Measurements from ENCODE around the gene SPTLC3.

The SPTLC3 gene

GRCh38 chr20:13139459-13140150, 130.8 kb downstream of the SPTLC3 start:
- no peak overlapping the region for H3K27ac Mint-ChIP-seq
- peaks cover 0 to 9% of the 10 kb centered on the region in 2 donors for H3K27me3 Mint-ChIP-seq
- no peaks in the 10 kb centered on the region for H3K36me3 Mint-ChIP-seq
- H3K9me3 Mint-ChIP-seq, result no peaks in the 10 kb centered on the region
- DNase-seq, result no peak
- no peak for ATAC-seq (replicated peaks)
- H3K4me1 Mint-ChIP-seq, result no peaks in the 10 kb centered on the region
- no peak overlapping the region for H3K4me3 Mint-ChIP-seq

- DNase-seq, result no peak
- no peaks in the 10 kb centered on the region for H3K4me1 Mint-ChIP-seq
- H3K27ac Mint-ChIP-seq, result no peak overlapping the region
- H3K4me3 Mint-ChIP-seq, result no peak overlapping the region
- no peaks in the 10 kb centered on the region for H3K36me3 Mint-ChIP-seq
- H3K9me3 Mint-ChIP-seq, result no peaks in the 10 kb centered on the region
- peaks cover 0 to 9% of the 10 kb centered on the region in 2 donors for H3K27me3 Mint-ChIP-seq
- no peak for ATAC-seq (replicated peaks)
Observed at GRCh38 chr20:13140201-13140600, 131.4 kb downstream of the SPTLC3 start.

- Mint-ChIP-seq H3K4me1 (no peaks in the 10 kb centered on the region), H3K27me3 (peaks cover 0 to 9% of the 10 kb centered on the region in 2 donors), H3K36me3 (no peaks in the 10 kb centered on the region), H3K27ac (no peak overlapping the region), H3K9me3 (no peaks in the 10 kb centered on the region), H3K4me3 (no peak overlapping the region)
- ATAC-seq (replicated peaks) (no peak), DNase-seq (no peak)
Observed at GRCh38 chr20:13140775-13141174, 132.0 kb downstream of the SPTLC3 start.

GRCh38 chr20:13141546-13141945, 132.8 kb downstream of the SPTLC3 start:
- H3K9me3 Mint-ChIP-seq, result no peaks in the 10 kb centered on the region
- H3K36me3 Mint-ChIP-seq, result no peaks in the 10 kb centered on the region
- H3K4me3 Mint-ChIP-seq, result no peak overlapping the region
- H3K27me3 Mint-ChIP-seq, result peaks cover 0 to 9% of the 10 kb centered on the region in 2 donors
- ATAC-seq (replicated peaks) (no peak), DNase-seq (no peak)
- H3K4me1 Mint-ChIP-seq, result no peaks in the 10 kb centered on the region
- no peak overlapping the region for H3K27ac Mint-ChIP-seq

- ATAC-seq (replicated peaks) (no peak), DNase-seq (no peak)
- H3K36me3 Mint-ChIP-seq, result no peaks in the 10 kb centered on the region
- no peaks in the 10 kb centered on the region for H3K9me3 Mint-ChIP-seq
- H3K4me3 Mint-ChIP-seq, result no peak overlapping the region
- peaks cover 0 to 9% of the 10 kb centered on the region in 2 donors for H3K27me3 Mint-ChIP-seq
- H3K4me1 Mint-ChIP-seq, result no peaks in the 10 kb centered on the region
- no peak overlapping the region for H3K27ac Mint-ChIP-seq
Observed at GRCh38 chr20:13142143-13142542, 133.4 kb downstream of the SPTLC3 start.

GRCh38 chr20:13147071-13147963, 138.5 kb downstream of the SPTLC3 start:
- DNase-seq (no peak), ATAC-seq (replicated peaks) (no peak)
- Mint-ChIP-seq H3K36me3 (no peaks in the 10 kb centered on the region), H3K27ac (no peak overlapping the region), H3K27me3 (peaks cover 0 to 5% of the 10 kb centered on the region in 2 donors), H3K9me3 (no peaks in the 10 kb centered on the region), H3K4me1 (no peaks in the 10 kb centered on the region), H3K4me3 (no peak overlapping the region)

- no peaks in the 10 kb centered on the region for H3K9me3 Mint-ChIP-seq
- no peak overlapping the region for H3K27ac Mint-ChIP-seq
- ATAC-seq (replicated peaks) (no peak), DNase-seq (no peak)
- H3K36me3 Mint-ChIP-seq, result no peaks in the 10 kb centered on the region
- H3K27me3 Mint-ChIP-seq, result peaks cover 0 to 5% of the 10 kb centered on the region in 2 donors
- no peak overlapping the region for H3K4me3 Mint-ChIP-seq
- H3K4me1 Mint-ChIP-seq, result no peaks in the 10 kb centered on the region
Observed at GRCh38 chr20:13147971-13148370, 139.2 kb downstream of the SPTLC3 start.

- Mint-ChIP-seq H3K27ac (no peak overlapping the region), H3K36me3 (no peaks in the 10 kb centered on the region), H3K9me3 (no peaks in the 10 kb centered on the region), H3K27me3 (peaks cover 0 to 5% of the 10 kb centered on the region in 2 donors), H3K4me3 (no peak overlapping the region), H3K4me1 (no peaks in the 10 kb centered on the region)
- DNase-seq (no peak), ATAC-seq (replicated peaks) (no peak)
Observed at GRCh38 chr20:13148402-13148801, 139.6 kb downstream of the SPTLC3 start.

- H3K36me3 Mint-ChIP-seq, result no peaks in the 10 kb centered on the region
- DNase-seq (no peak), ATAC-seq (replicated peaks) (no peak)
- no peaks in the 10 kb centered on the region for H3K4me1 Mint-ChIP-seq
- peaks cover 0 to 2% of the 10 kb centered on the region in 2 donors for H3K27me3 Mint-ChIP-seq
- no peaks in the 10 kb centered on the region for H3K9me3 Mint-ChIP-seq
- no peak overlapping the region for H3K27ac Mint-ChIP-seq
- H3K4me3 Mint-ChIP-seq, result no peak overlapping the region
Observed at GRCh38 chr20:13148961-13149360, 140.2 kb downstream of the SPTLC3 start.

GRCh38 chr20:13149371-13150105, 140.8 kb downstream of the SPTLC3 start:
- DNase-seq, result no peak
- Mint-ChIP-seq H3K9me3 (no peaks in the 10 kb centered on the region), H3K4me1 (no peaks in the 10 kb centered on the region), H3K27ac (no peak overlapping the region), H3K27me3 (no peaks in the 10 kb centered on the region), H3K4me3 (no peak overlapping the region), H3K36me3 (no peaks in the 10 kb centered on the region)
- no peak for ATAC-seq (replicated peaks)

GRCh38 chr20:13158369-13158768, 149.6 kb downstream of the SPTLC3 start:
- Mint-ChIP-seq H3K27ac (no peak overlapping the region), H3K4me1 (no peaks in the 10 kb centered on the region), H3K27me3 (peaks cover 0 to 3% of the 10 kb centered on the region in 2 donors), H3K4me3 (no peak overlapping the region), H3K9me3 (no peaks in the 10 kb centered on the region), H3K36me3 (no peaks in the 10 kb centered on the region)
- no peak for DNase-seq
- ATAC-seq (replicated peaks), result no peak

- Mint-ChIP-seq H3K27me3 (peaks cover 0 to 3% of the 10 kb centered on the region in 2 donors), H3K9me3 (no peaks in the 10 kb centered on the region), H3K27ac (no peak overlapping the region), H3K4me1 (no peaks in the 10 kb centered on the region), H3K4me3 (no peak overlapping the region), H3K36me3 (no peaks in the 10 kb centered on the region)
- DNase-seq (no peak), ATAC-seq (replicated peaks) (no peak)
Observed at GRCh38 chr20:13159889-13160288, 151.1 kb downstream of the SPTLC3 start.

GRCh38 chr20:13165203-13165602, 156.4 kb downstream of the SPTLC3 start:
- ATAC-seq (replicated peaks), result no peak
- Mint-ChIP-seq H3K36me3 (no peaks in the 10 kb centered on the region), H3K27ac (no peak overlapping the region), H3K4me1 (no peaks in the 10 kb centered on the region), H3K9me3 (no peaks in the 10 kb centered on the region), H3K4me3 (no peak overlapping the region), H3K27me3 (peaks cover 4 to 6% of the 10 kb centered on the region in 2 donors)
- no peak for DNase-seq

GRCh38 chr20:13166011-13166410, 157.2 kb downstream of the SPTLC3 start:
- H3K27me3 Mint-ChIP-seq, result peaks cover 4 to 6% of the 10 kb centered on the region in 2 donors
- ATAC-seq (replicated peaks) (no peak), DNase-seq (no peak)
- H3K4me3 Mint-ChIP-seq, result no peak overlapping the region
- no peaks in the 10 kb centered on the region for H3K4me1 Mint-ChIP-seq
- no peaks in the 10 kb centered on the region for H3K9me3 Mint-ChIP-seq
- H3K36me3 Mint-ChIP-seq, result no peaks in the 10 kb centered on the region
- H3K27ac Mint-ChIP-seq, result no peak overlapping the region

Data from stimulated activated naive B cell treated with anti-CD40 and anti-IgM and Interleukin-4, amounts not matched to agents 10 μg/mL and 1 μg/mL and 100 μg/mL, for 72 hours (primary cell).